Right atrium auricular region (tissue), 2 donors: ENCODE results near the gene LRRC18. TPM values are rescaled to one million over a fixed set of nuclear protein-coding genes. Genes with fewer than 3 reads are reported as not detected.

ENCODE experiments used
- DNase-seq: peaks from one replicate; pipeline ENCODE4 v3.0.0-alpha.2; 2019; ENCODE audit warnings: low spot score
- H3K27ac ChIP-seq, 2 donors: fragments of 200-600 bp; sonication (generic); 1 replicate in 1 of 2; 2 replicates in 1 of 2; pipeline ENCODE4 v1.5.1; 2016 to 2019
- H3K27me3 ChIP-seq, 2 donors: fragments of 200-600 bp; sonication (generic); one replicate each; pipeline versions ENCODE4 v1.5.1 to v1.6.0; 2017 to 2019
- H3K36me3 ChIP-seq: fragments of 200-600 bp; sonication (generic); one replicate; pipeline ENCODE4 v1.5.1; 2016
- H3K4me1 ChIP-seq, 2 donors: fragments of 200-600 bp; sonication (generic); one replicate each; pipeline versions ENCODE4 v1.5.1 to v1.6.0; 2017 to 2019
- H3K4me3 ChIP-seq, 2 donors: fragments of 200-600 bp; sonication (generic); 1 replicate in 1 of 2; 2 replicates in 1 of 2; pipeline ENCODE4 v1.5.1; 2017 to 2019; ENCODE audit warnings: mild to moderate bottlenecking in 1 of 2, moderate library complexity in 1 of 2
- H3K9me3 ChIP-seq, 2 donors: fragments of 200-600 bp; sonication (generic); one replicate each; pipeline ENCODE4 v1.5.1; 2019
- total RNA-seq, 2 donors: library from RNA; depleted of rRNA; stranded (reverse); fragments of >200 nt; gene quantifications; one replicate each; pipeline ENCODE4 v1.1.0, GENCODE V29; 2016
- TF ChIP-seq, protein P1 (sequence below), 2 donors: fragments of 200-600 bp; sonication (generic); IDR thresholded peaks; one replicate each; pipeline ENCODE4 v1.5.1; 2019; ENCODE audit warnings: antibody characterized with exemption in 2 of 2

Gene LRRC18
- not detected for total RNA-seq

DNA sequence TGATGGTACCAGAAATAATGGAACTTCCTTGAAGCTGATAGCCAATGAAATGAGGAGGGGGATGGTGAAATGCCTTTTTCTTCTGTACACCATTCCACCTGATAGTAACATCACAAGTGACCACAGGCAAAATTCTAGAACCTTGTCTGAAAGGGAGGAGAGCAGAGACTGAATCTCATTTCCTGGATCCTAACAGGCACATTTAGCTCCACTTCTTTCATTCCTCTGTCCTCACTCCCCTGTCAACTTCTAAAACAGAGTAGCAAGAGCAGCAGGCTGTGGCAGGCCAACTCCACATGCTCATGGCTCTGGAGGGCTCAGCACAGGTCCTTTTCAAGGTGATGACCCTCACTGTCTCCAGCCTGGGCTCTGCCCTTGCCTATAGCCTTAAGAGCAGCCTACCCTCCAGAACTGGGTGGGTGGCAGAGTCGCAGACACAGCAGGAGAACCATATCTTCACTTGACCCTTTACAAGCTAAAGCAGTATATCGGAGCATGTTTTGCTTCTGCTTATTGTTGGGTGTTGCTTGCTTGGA, at the start of gene LRRC18:
LRRC18 (minus strand) TSS at position 51 of the 536 bp plus-strand sequence. CDS start 25,685 bp downstream, outside the sequence.
- Histone ChIP-seq H3K27ac (no peak within 1 kb of the TSS), H3K4me1 (no peaks in the 10 kb centered on the region), H3K27me3 (no peaks in the 10 kb centered on the region), H3K4me3 (no peak within 1 kb of the TSS), H3K9me3 (no peaks in the 10 kb centered on the region), H3K36me3 (no peaks in the 10 kb centered on the region)
- TF ChIP-seq, protein P1, sequence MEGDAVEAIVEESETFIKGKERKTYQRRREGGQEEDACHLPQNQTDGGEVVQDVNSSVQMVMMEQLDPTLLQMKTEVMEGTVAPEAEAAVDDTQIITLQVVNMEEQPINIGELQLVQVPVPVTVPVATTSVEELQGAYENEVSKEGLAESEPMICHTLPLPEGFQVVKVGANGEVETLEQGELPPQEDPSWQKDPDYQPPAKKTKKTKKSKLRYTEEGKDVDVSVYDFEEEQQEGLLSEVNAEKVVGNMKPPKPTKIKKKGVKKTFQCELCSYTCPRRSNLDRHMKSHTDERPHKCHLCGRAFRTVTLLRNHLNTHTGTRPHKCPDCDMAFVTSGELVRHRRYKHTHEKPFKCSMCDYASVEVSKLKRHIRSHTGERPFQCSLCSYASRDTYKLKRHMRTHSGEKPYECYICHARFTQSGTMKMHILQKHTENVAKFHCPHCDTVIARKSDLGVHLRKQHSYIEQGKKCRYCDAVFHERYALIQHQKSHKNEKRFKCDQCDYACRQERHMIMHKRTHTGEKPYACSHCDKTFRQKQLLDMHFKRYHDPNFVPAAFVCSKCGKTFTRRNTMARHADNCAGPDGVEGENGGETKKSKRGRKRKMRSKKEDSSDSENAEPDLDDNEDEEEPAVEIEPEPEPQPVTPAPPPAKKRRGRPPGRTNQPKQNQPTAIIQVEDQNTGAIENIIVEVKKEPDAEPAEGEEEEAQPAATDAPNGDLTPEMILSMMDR (IDR thresholded peaks at IDR 0.05) = no peak
- peak; percentile 21 for DNase-seq

DNA sequence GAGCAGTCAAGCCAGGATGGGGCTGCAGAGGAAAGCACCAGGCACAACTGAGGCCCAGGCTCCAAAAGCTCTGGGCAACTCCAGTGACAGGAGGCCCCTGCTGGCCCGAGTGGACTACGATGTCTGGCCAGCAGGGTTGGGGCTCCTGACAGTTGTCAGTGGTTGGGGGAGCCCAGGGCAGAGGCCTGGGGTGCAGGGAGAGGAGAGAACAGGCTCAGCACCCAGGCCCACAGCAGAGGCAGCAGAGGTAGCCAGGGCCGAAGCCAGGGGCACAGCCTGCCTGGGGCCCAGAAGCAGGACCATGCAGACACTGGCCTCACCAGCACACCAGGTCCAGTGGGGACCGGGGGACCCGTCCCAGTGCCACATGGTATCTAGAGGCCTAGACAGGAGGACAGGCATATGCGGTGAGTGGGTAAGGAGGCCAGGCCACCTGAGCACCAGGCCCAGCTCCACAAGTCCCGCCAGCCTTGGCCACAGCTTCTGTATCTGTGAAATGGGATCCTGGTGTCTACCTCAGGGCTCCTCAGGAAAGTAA, 46.0 kb upstream of the LRRC18 start:
- peaks cover 0 to 3% of the 10 kb centered on the region in 2 donors for H3K4me1 ChIP-seq
- TF ChIP-seq, protein P1 (IDR thresholded peaks at IDR 0.05) = no peak
- no peaks in the 10 kb centered on the region for H3K9me3 ChIP-seq
- H3K27ac ChIP-seq = no peak overlapping the region
- H3K27me3 ChIP-seq = no peaks in the 10 kb centered on the region
- DNase-seq = no peak
- no peak overlapping the region for H3K4me3 ChIP-seq
- H3K36me3 ChIP-seq = no peaks in the 10 kb centered on the region

DNA sequence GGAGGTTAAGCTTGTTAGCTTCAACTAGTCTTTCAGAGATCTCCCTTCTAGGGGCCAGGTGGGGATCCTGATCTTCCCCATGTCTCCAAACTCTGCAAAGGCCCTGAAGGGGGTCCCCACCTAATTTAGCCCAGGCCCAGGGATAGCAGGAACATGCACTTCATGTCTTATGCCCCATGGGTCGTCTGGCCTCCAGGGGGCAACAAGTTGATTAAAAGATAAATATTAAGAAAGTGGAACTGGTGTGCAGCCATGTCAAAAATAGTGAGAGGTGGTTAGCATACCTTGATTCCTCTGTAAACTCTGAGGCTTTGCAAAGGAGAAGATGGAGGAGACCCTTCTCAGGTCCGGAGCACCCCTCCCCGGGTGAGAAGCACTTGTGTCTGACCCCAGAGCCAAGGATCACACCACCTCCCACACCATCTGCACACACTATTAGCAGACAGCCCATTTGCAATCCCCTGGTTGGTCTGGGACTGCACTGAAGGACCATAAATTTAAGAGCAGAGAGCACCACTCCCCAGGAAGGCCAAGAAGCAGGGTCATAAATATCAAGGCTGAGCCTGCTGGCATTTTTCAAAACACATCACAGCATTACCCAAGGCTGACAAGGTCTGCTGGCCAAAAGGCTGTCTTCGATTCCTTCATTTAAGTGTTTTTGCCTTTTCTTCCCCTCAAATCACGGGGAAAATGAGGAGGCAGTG, 44.2 kb upstream of the LRRC18 start:
- Histone ChIP-seq H3K27me3 (no peaks in the 10 kb centered on the region), H3K27ac (no peak overlapping the region), H3K4me3 (no peak overlapping the region), H3K36me3 (no peaks in the 10 kb centered on the region), H3K4me1 (peaks cover 0 to 3% of the 10 kb centered on the region in 2 donors), H3K9me3 (no peaks in the 10 kb centered on the region)
- TF ChIP-seq, protein P1 (IDR thresholded peaks at IDR 0.05) = no peak
- DNase-seq = no peak

DNA sequence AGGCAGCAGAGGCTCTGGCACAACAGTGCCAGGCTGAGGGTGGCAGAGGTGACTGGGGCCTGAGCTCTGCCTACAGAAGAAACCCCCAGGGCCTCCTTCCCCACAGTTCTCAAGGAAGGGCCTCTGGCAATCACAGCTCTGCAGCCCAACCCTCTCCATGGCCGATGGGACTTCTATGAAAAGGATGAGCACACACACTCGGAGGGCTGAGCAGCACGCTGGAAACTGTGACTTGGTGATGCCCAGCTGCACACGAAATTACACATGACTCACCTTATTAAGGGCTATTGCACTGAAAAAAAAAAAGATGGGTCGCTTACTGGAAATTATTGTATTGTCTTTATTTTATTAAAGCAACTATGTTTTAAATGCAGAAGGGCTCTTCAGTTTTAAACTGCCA, 42.9 kb upstream of the LRRC18 start:
- Histone ChIP-seq H3K4me1 (peaks cover 0 to 3% of the 10 kb centered on the region in 2 donors), H3K27ac (no peak overlapping the region), H3K4me3 (no peak overlapping the region), H3K9me3 (no peaks in the 10 kb centered on the region), H3K36me3 (no peaks in the 10 kb centered on the region), H3K27me3 (no peaks in the 10 kb centered on the region)
- no peak for DNase-seq
- TF ChIP-seq, protein P1 (IDR thresholded peaks at IDR 0.05) = no peak

DNA sequence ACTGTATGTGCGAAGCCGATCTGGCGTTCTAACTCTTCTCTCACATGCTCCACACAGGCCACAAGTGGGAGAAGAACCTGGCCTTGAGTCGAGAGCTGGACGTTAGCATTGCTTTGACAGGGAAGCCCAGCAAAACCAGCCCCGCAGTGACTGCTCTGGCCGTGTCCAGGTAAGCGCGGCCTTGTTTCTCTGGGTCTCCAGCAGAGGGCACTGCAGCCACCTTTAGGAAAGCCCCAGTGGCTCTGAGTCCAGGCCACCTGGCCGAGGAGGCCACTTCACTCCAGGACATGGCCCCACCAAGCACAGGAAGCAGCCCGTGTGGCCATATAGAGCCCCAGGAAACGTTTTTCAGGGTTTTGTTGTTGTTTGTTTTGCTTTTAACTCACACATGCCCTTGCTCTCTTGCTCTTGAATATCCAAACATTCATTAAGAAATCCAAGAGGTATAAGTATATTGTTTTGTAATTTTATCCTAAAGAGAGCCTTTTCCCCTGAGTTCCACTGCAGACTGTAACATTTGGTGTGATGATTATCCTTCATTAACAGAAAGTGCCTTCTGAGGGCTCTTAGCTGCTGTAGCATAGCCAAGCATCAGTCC, 41.8 kb upstream of the LRRC18 start:
- Histone ChIP-seq H3K27me3 (no peaks in the 10 kb centered on the region), H3K4me3 (no peak overlapping the region), H3K27ac (no peak overlapping the region), H3K9me3 (no peaks in the 10 kb centered on the region), H3K36me3 (no peaks in the 10 kb centered on the region), H3K4me1 (peaks cover 0 to 3% of the 10 kb centered on the region in 2 donors)
- DNase-seq = no peak
- TF ChIP-seq, protein P1 (IDR thresholded peaks at IDR 0.05) = peak; percentile 85 to 94
